Natural killer cell treated with Interleukin-12 subunit alpha and Interleukin-12 subunit beta and Interleukin-15 and Interleukin-18, amount 100 ng/mL, for 72 hours (primary cell): ENCODE data around the gene SESN1. TPM values are rescaled to one million over a fixed set of nuclear protein-coding genes. Genes with fewer than 3 reads are reported as not detected.

Experiments
- ATAC-seq, 2 donors: fragments of 150-1000 bp; cut with Tn5 transposase in 1 of 2; sonication (Bioruptor Pico), chemical (Tn5 transposase) in 1 of 2; 2 replicates each; pipeline ENCODE4 v1.10.0; 2021
- DNase-seq: peaks from one replicate; pipeline ENCODE4 v3.0.0; 2022; ENCODE audit warnings: low spot score
- H3K27ac Mint-ChIP-seq, 2 donors: 1 replicate in 1 of 2; 2 replicates in 1 of 2; pipeline ENCODE4 v1.8.0; 2022; ENCODE audit warnings: mixed read lengths in 2 of 2, mild to moderate bottlenecking in 1 of 2, moderate library complexity in 1 of 2
- H3K27me3 Mint-ChIP-seq, 2 donors: 1 replicate in 1 of 2; 2 replicates in 1 of 2; pipeline ENCODE4 v1.8.0; 2022; ENCODE audit warnings: mixed read lengths in 2 of 2
- H3K36me3 Mint-ChIP-seq: one replicate; pipeline ENCODE4 v1.8.0; 2022; ENCODE audit warnings: mixed read lengths
- H3K4me1 Mint-ChIP-seq, 2 donors: 1 replicate in 1 of 2; 2 replicates in 1 of 2; pipeline ENCODE4 v1.8.0; 2022; ENCODE audit warnings: low read depth in 2 of 2, mixed read lengths in 2 of 2, mild to moderate bottlenecking in 1 of 2
- H3K4me3 Mint-ChIP-seq: one replicate; pipeline ENCODE4 v1.8.0; 2022; ENCODE audit warnings: mixed read lengths
- H3K9me3 Mint-ChIP-seq: 2 replicates; pipeline ENCODE4 v1.8.0; 2022; ENCODE audit warnings: mixed read lengths
- total RNA-seq, 2 donors: library from RNA; stranded (reverse); gene quantifications; one replicate each; pipeline ENCODE4 v1.2.3, GENCODE V29; 2022

Gene SESN1
- total RNA-seq, 2 donors from 2014 or later: 7.4 to 9.6 TPM

- no peak for ATAC-seq
- Mint-ChIP-seq H3K4me3 (no peak overlapping the region), H3K36me3 (no peaks in the 10 kb centered on the region), H3K4me1 (peaks cover 14 to 21% of the 10 kb centered on the region in 2 donors), H3K27ac (peak overlapping the region in 1 of 2 donors; percentile 89), H3K9me3 (no peaks in the 10 kb centered on the region), H3K27me3 (no peaks in the 10 kb centered on the region)
- DNase-seq: no peak
These were observed 70.3 kb downstream of the SESN1 start for GRCh38 chr6:109024368-109024767.

GRCh38 chr6:109023356-109023925, 71.2 kb downstream of the SESN1 start:
- Mint-ChIP-seq H3K27ac (peak overlapping the region in 1 of 2 donors; percentile 4), H3K27me3 (no peaks in the 10 kb centered on the region), H3K4me3 (no peak overlapping the region), H3K36me3 (no peaks in the 10 kb centered on the region), H3K9me3 (no peaks in the 10 kb centered on the region), H3K4me1 (peaks cover 19% of the 10 kb centered on the region in 2 donors)
- DNase-seq (no peak), ATAC-seq (no peak)

- Mint-ChIP-seq H3K27me3 (no peaks in the 10 kb centered on the region), H3K4me1 (peaks cover 19% of the 10 kb centered on the region in 2 donors), H3K27ac (no peak overlapping the region), H3K4me3 (no peak overlapping the region), H3K9me3 (no peaks in the 10 kb centered on the region), H3K36me3 (no peaks in the 10 kb centered on the region)
- ATAC-seq (no peak), DNase-seq (no peak)
These were observed 72.8 kb downstream of the SESN1 start for GRCh38 chr6:109021870-109022269.

- no peak overlapping the region for H3K27ac Mint-ChIP-seq
- no peaks in the 10 kb centered on the region for H3K27me3 Mint-ChIP-seq
- no peak for ATAC-seq
These were observed 74.7 kb downstream of the SESN1 start for GRCh38 chr6:109019911-109020310.

GRCh38 chr6:109015176-109015575, 79.5 kb downstream of the SESN1 start:
- no peaks in the 10 kb centered on the region for H3K36me3 Mint-ChIP-seq
- H3K27me3 Mint-ChIP-seq: no peaks in the 10 kb centered on the region
- H3K4me1 Mint-ChIP-seq: peaks cover 10 to 22% of the 10 kb centered on the region in 2 donors
- H3K4me3 Mint-ChIP-seq: no peak overlapping the region
- no peak overlapping the region for H3K27ac Mint-ChIP-seq
- DNase-seq (no peak), ATAC-seq (no peak)
- no peaks in the 10 kb centered on the region for H3K9me3 Mint-ChIP-seq

More at GRCh38 chr6:109019911-109020310, 74.7 kb downstream of the SESN1 start:
- DNase-seq: no peak
- no peaks in the 10 kb centered on the region for H3K36me3 Mint-ChIP-seq
- H3K4me3 Mint-ChIP-seq: no peak overlapping the region
- H3K4me1 Mint-ChIP-seq: peaks cover 7 to 14% of the 10 kb centered on the region in 2 donors
- H3K9me3 Mint-ChIP-seq: no peaks in the 10 kb centered on the region

GRCh38 chr6:109014606-109015005, 80.0 kb downstream of the SESN1 start:
- H3K4me3 Mint-ChIP-seq: no peak overlapping the region
- no peak for DNase-seq
- ATAC-seq: no peak
- no peaks in the 10 kb centered on the region for H3K9me3 Mint-ChIP-seq
- peak overlapping the region in 1 of 2 donors; percentile 20 for H3K27ac Mint-ChIP-seq
- H3K4me1 Mint-ChIP-seq: peaks cover 15 to 27% of the 10 kb centered on the region in 2 donors
- H3K36me3 Mint-ChIP-seq: no peaks in the 10 kb centered on the region
- H3K27me3 Mint-ChIP-seq: no peaks in the 10 kb centered on the region

- Mint-ChIP-seq H3K9me3 (no peaks in the 10 kb centered on the region), H3K27ac (peak overlapping the region in 1 of 2 donors; percentile 33), H3K4me1 (peaks cover 16 to 24% of the 10 kb centered on the region in 2 donors), H3K36me3 (no peaks in the 10 kb centered on the region), H3K4me3 (no peak overlapping the region), H3K27me3 (no peaks in the 10 kb centered on the region)
- no peak for DNase-seq
- no peak for ATAC-seq
These were observed 80.9 kb downstream of the SESN1 start for GRCh38 chr6:109013656-109014305.

GRCh38 chr6:109010705-109011102, 83.9 kb downstream of the SESN1 start:
- peaks cover 37 to 53% of the 10 kb centered on the region in 2 donors for H3K4me1 Mint-ChIP-seq
- H3K36me3 Mint-ChIP-seq: no peaks in the 10 kb centered on the region
- H3K9me3 Mint-ChIP-seq: no peaks in the 10 kb centered on the region
- peak overlapping the region; percentile 83 to 97 for H3K27ac Mint-ChIP-seq
- DNase-seq (no peak), ATAC-seq (no peak)
- H3K27me3 Mint-ChIP-seq: no peaks in the 10 kb centered on the region
- no peak overlapping the region for H3K4me3 Mint-ChIP-seq

- Mint-ChIP-seq H3K9me3 (no peaks in the 10 kb centered on the region), H3K27ac (peak overlapping the region; percentile 83 to 97), H3K4me3 (peak overlapping the region; percentile 93), H3K4me1 (peaks cover 40 to 54% of the 10 kb centered on the region in 2 donors), H3K27me3 (no peaks in the 10 kb centered on the region), H3K36me3 (no peaks in the 10 kb centered on the region)
- no peak for DNase-seq
- no peak for ATAC-seq
These were observed 84.5 kb downstream of the SESN1 start for GRCh38 chr6:109009962-109010704.

- peak overlapping the region; percentile 94 for H3K4me3 Mint-ChIP-seq
- peaks cover 44 to 60% of the 10 kb centered on the region in 2 donors for H3K4me1 Mint-ChIP-seq
- no peaks in the 10 kb centered on the region for H3K9me3 Mint-ChIP-seq
- no peaks in the 10 kb centered on the region for H3K27me3 Mint-ChIP-seq
- ATAC-seq: peak; percentile 99
- peak overlapping the region; percentile 83 to 97 for H3K27ac Mint-ChIP-seq
- no peaks in the 10 kb centered on the region for H3K36me3 Mint-ChIP-seq
- peak; percentile 93 for DNase-seq
These were observed 85.2 kb downstream of the SESN1 start for GRCh38 chr6:109009236-109009961.

- H3K4me3 Mint-ChIP-seq: peak overlapping the region; percentile 94
- DNase-seq: no peak
- H3K4me1 Mint-ChIP-seq: peaks cover 48 to 60% of the 10 kb centered on the region in 2 donors
- peak overlapping the region; percentile 71 to 88 for H3K27ac Mint-ChIP-seq
- peak in 1 of 2 donors; percentile 43 for ATAC-seq
- H3K9me3 Mint-ChIP-seq: no peaks in the 10 kb centered on the region
- no peaks in the 10 kb centered on the region for H3K36me3 Mint-ChIP-seq
- H3K27me3 Mint-ChIP-seq: no peaks in the 10 kb centered on the region
These were observed 86.0 kb downstream of the SESN1 start for GRCh38 chr6:109008537-109009235.

GRCh38 chr6:109008054-109008453, 86.6 kb downstream of the SESN1 start:
- Mint-ChIP-seq H3K4me1 (peaks cover 48 to 60% of the 10 kb centered on the region in 2 donors), H3K4me3 (peak overlapping the region; percentile 94), H3K36me3 (no peaks in the 10 kb centered on the region), H3K27ac (peak overlapping the region; percentile 71 to 88), H3K27me3 (no peaks in the 10 kb centered on the region), H3K9me3 (no peaks in the 10 kb centered on the region)
- ATAC-seq: no peak
- no peak for DNase-seq

- H3K36me3 Mint-ChIP-seq: no peaks in the 10 kb centered on the region
- H3K9me3 Mint-ChIP-seq: no peaks in the 10 kb centered on the region
- DNase-seq: no peak
- peak overlapping the region; percentile 71 to 88 for H3K27ac Mint-ChIP-seq
- ATAC-seq: no peak
- peaks cover 48 to 63% of the 10 kb centered on the region in 2 donors for H3K4me1 Mint-ChIP-seq
- no peaks in the 10 kb centered on the region for H3K27me3 Mint-ChIP-seq
- peak overlapping the region; percentile 94 for H3K4me3 Mint-ChIP-seq
These were observed 87.1 kb downstream of the SESN1 start for GRCh38 chr6:109007521-109007920.
